HEK293T (cell line): ENCODE results near the gene WDPCP.

Experiments
- FOXK2 ChIP-seq: fragments of 450-650 bp; IDR thresholded peaks from 2 replicates; pipeline ENCODE4 v1.6.1; 2016; ENCODE audit warnings: mild to moderate bottlenecking
- SP1 ChIP-seq: fragments of 450-650 bp; IDR thresholded peaks from 2 replicates; pipeline ENCODE4 v1.6.1; 2017

- no peak for TF ChIP-seq FOXK2
- TF ChIP-seq SP1, result no peak
Measured at GRCh38 chr2:63628403-63628942, 40.2 kb upstream of the WDPCP start.
